ENCODE data around the gene TRNP1. TPM values are rescaled to one million over a fixed set of nuclear protein-coding genes. Genes with fewer than 3 reads are reported as not detected.

Gene TRNP1
- total RNA-seq, 1 donor from 2014 or later, result 13.0 TPM

- no peak overlapping the region for H3K27ac ChIP-seq
- TF ChIP-seq POLR2A (IDR thresholded peaks at IDR 0.05) (no peak), CTCF (IDR thresholded peaks at IDR 0.05) (no peak), POLR2AphosphoS5 (IDR thresholded peaks at IDR 0.05; ENCODE audit: insufficient read depth in 1 of 2, low read depth in 1 of 2) (no peak)
- no peaks in the 10 kb centered on the region for H3K9me3 ChIP-seq
- peak overlapping the region; percentile 39 to 67 for H3K4me3 ChIP-seq
- DNase-seq (ENCODE audit: extremely low spot score in 2 of 2), result no peak
- H3K36me3 ChIP-seq, result no peaks in the 10 kb centered on the region
- H3K27me3 ChIP-seq, result peaks cover 10% of the 10 kb centered on the region
- H3K4me1 ChIP-seq, result peaks cover 12% of the 10 kb centered on the region
- intact Hi-C loops (cut with DNase I), result no loop called here
Observed at GRCh38 chr1:26960625-26960966, 32.9 kb upstream of the TRNP1 start.

- intact Hi-C loops (cut with DNase I), result no loop called here
- Histone ChIP-seq H3K9me3 (no peaks in the 10 kb centered on the region), H3K4me1 (peaks cover 12% of the 10 kb centered on the region), H3K27me3 (peaks cover 10% of the 10 kb centered on the region), H3K36me3 (no peaks in the 10 kb centered on the region), H3K4me3 (no peak overlapping the region), H3K27ac (no peak overlapping the region)
- no peak for DNase-seq (ENCODE audit: extremely low spot score in 2 of 2)
- TF ChIP-seq POLR2AphosphoS5 (IDR thresholded peaks at IDR 0.05; ENCODE audit: insufficient read depth in 1 of 2, low read depth in 1 of 2) (no peak), CTCF (IDR thresholded peaks at IDR 0.05) (no peak), POLR2A (IDR thresholded peaks at IDR 0.05) (no peak)
Observed at GRCh38 chr1:26961826-26962225, 31.7 kb upstream of the TRNP1 start.

GRCh38 chr1:26965213-26965612, 28.3 kb upstream of the TRNP1 start:
- Histone ChIP-seq H3K27ac (no peak overlapping the region), H3K36me3 (no peaks in the 10 kb centered on the region), H3K27me3 (peaks cover under 1% of the 10 kb centered on the region), H3K4me1 (peaks cover 1% of the 10 kb centered on the region), H3K9me3 (no peaks in the 10 kb centered on the region), H3K4me3 (no peak overlapping the region)
- intact Hi-C loops (cut with DNase I), result no loop called here
- TF ChIP-seq POLR2AphosphoS5 (IDR thresholded peaks at IDR 0.05; ENCODE audit: insufficient read depth in 1 of 2, low read depth in 1 of 2), result no peak
- no peak for TF ChIP-seq POLR2A (IDR thresholded peaks at IDR 0.05)
- TF ChIP-seq CTCF (IDR thresholded peaks at IDR 0.05), result no peak
- no peak for DNase-seq (ENCODE audit: extremely low spot score in 2 of 2)

- H3K27me3 ChIP-seq, result no peaks in the 10 kb centered on the region
- no peaks in the 10 kb centered on the region for H3K4me1 ChIP-seq
- no peak overlapping the region for H3K4me3 ChIP-seq
- no peak for TF ChIP-seq POLR2AphosphoS5 (IDR thresholded peaks at IDR 0.05; ENCODE audit: insufficient read depth in 1 of 2, low read depth in 1 of 2)
- TF ChIP-seq POLR2A (IDR thresholded peaks at IDR 0.05), result no peak
- TF ChIP-seq CTCF (IDR thresholded peaks at IDR 0.05), result no peak
- no peaks in the 10 kb centered on the region for H3K9me3 ChIP-seq
- no peak for DNase-seq (ENCODE audit: extremely low spot score in 2 of 2)
- H3K36me3 ChIP-seq, result no peaks in the 10 kb centered on the region
- no peak overlapping the region for H3K27ac ChIP-seq
- intact Hi-C loops (cut with DNase I), result no loop called here
Observed at GRCh38 chr1:26965628-26966027, 27.9 kb upstream of the TRNP1 start.

- Histone ChIP-seq H3K4me1 (no peaks in the 10 kb centered on the region), H3K27me3 (no peaks in the 10 kb centered on the region), H3K9me3 (no peaks in the 10 kb centered on the region), H3K27ac (no peak overlapping the region), H3K36me3 (no peaks in the 10 kb centered on the region), H3K4me3 (no peak overlapping the region)
- intact Hi-C loops (cut with DNase I), result no loop called here
- no peak for DNase-seq (ENCODE audit: extremely low spot score in 2 of 2)
- no peak for TF ChIP-seq POLR2A (IDR thresholded peaks at IDR 0.05)
- no peak for TF ChIP-seq POLR2AphosphoS5 (IDR thresholded peaks at IDR 0.05; ENCODE audit: insufficient read depth in 1 of 2, low read depth in 1 of 2)
- TF ChIP-seq CTCF (IDR thresholded peaks at IDR 0.05), result no peak
Observed at GRCh38 chr1:26970810-26971209, 22.7 kb upstream of the TRNP1 start.
